GM18868 (cell line): ENCODE results near the gene COL6A1.

Source experiments
- ATAC-seq: cut with Tn5 transposase; IDR thresholded peaks from one replicate; pipeline ENCODE4 v1.9.1; 2021; ENCODE audit warnings: mild to moderate bottlenecking, moderate library complexity; ENCODE audit not compliant: unreplicated experiment

Gene COL6A1

GRCh38 chr21:45982092-45982757 lies 655 bp downstream of the COL6A1 start:
- no peak for ATAC-seq

GRCh38 chr21:45982758-45983648 lies 1.4 kb downstream of the COL6A1 start:
- ATAC-seq = no peak

- no peak for ATAC-seq
Measured at GRCh38 chr21:45983649-45983965, 2.0 kb downstream of the COL6A1 start.

GRCh38 chr21:45983981-45984551 lies 2.5 kb downstream of the COL6A1 start:
- no peak for ATAC-seq

- ATAC-seq = no peak
Measured at GRCh38 chr21:45984584-45985095, 3.1 kb downstream of the COL6A1 start.

- no peak for ATAC-seq
Measured at GRCh38 chr21:45985471-45986315, 4.1 kb downstream of the COL6A1 start.

- ATAC-seq = no peak
Measured at GRCh38 chr21:45986316-45987051, 4.9 kb downstream of the COL6A1 start.

GRCh38 chr21:45987121-45987711 lies 5.6 kb downstream of the COL6A1 start:
- ATAC-seq = no peak

GRCh38 chr21:45988366-45989347 lies 7.1 kb downstream of the COL6A1 start:
- no peak for ATAC-seq

- no peak for ATAC-seq
Measured at GRCh38 chr21:45989355-45990048, 7.9 kb downstream of the COL6A1 start.

GRCh38 chr21:45990049-45990711 lies 8.6 kb downstream of the COL6A1 start:
- no peak for ATAC-seq

- ATAC-seq = no peak
Measured at GRCh38 chr21:45990741-45991605, 9.4 kb downstream of the COL6A1 start.

GRCh38 chr21:45991606-45992300 lies 10.2 kb downstream of the COL6A1 start:
- no peak for ATAC-seq

- ATAC-seq = no peak
Measured at GRCh38 chr21:45992301-45993209, 11.0 kb downstream of the COL6A1 start.
